GM23338 (cell line): Measurements from ENCODE around the gene WNT7A. TPM values are rescaled to one million over a fixed set of nuclear protein-coding genes. Genes with fewer than 3 reads are reported as not detected.

ENCODE experiments used
- ATAC-seq: fragments of 200-7000 bp; cut with Tn5 transposase; 3 replicates; pipeline ENCODE4 v1.9.1; 2020
- DNase-seq: peaks from one replicate; pipeline ENCODE4 v3.0.0-alpha.2; 2015; ENCODE audit warnings: low spot score
- H2AFZ ChIP-seq: fragments of 200-600 bp; sonication (generic); 2 replicates; pipeline ENCODE4 v1.8.0; 2016; ENCODE audit warnings: antibody characterized with exemption, mild to moderate bottlenecking, moderate library complexity
- H3F3A ChIP-seq: fragments of 200-600 bp; sonication (generic); replicated peaks from 2 replicates; pipeline ENCODE4 v1.8.0; 2017; ENCODE audit warnings: antibody characterized with exemption, mixed run types, low read depth
- H3K27ac ChIP-seq: fragments of 200-600 bp; sonication (generic); 2 replicates; pipeline ENCODE4 v1.6.1; 2016; ENCODE audit warnings: low read depth
- H3K27me3 ChIP-seq: fragments of 200-600 bp; sonication (generic); 2 replicates; pipeline ENCODE4 v1.8.0; 2016; ENCODE audit warnings: mild to moderate bottlenecking, mixed run types, moderate library complexity; ENCODE audit not compliant: insufficient read depth
- H3K36me3 ChIP-seq: fragments of 200-600 bp; sonication (generic); 2 replicates; pipeline ENCODE4 v1.8.0; 2016; ENCODE audit warnings: mild to moderate bottlenecking; ENCODE audit not compliant: insufficient read depth
- H3K4me1 ChIP-seq: fragments of 200-600 bp; sonication (generic); 2 replicates; pipeline ENCODE4 v1.8.0; 2016; ENCODE audit warnings: mild to moderate bottlenecking, moderate library complexity; ENCODE audit not compliant: insufficient read depth
- H3K4me2 ChIP-seq: fragments of 200-600 bp; sonication (generic); 2 replicates; pipeline ENCODE4 v1.7.1; 2017; ENCODE audit warnings: mixed run types
- H3K4me3 ChIP-seq: fragments of 200-600 bp; sonication (generic); 2 replicates; pipeline ENCODE4 v1.6.1; 2016; ENCODE audit warnings: mixed run types
- H3K79me2 ChIP-seq: fragments of 200-600 bp; sonication (generic); replicated peaks from 2 replicates; pipeline ENCODE4 v1.8.0; 2017; ENCODE audit warnings: mild to moderate bottlenecking; ENCODE audit not compliant: insufficient read depth
- H3K9me2 ChIP-seq: fragments of 200-600 bp; sonication (generic); 2 replicates; pipeline ENCODE4 v1.8.0; 2017; ENCODE audit not compliant: insufficient read depth
- H4K20me1 ChIP-seq: fragments of 200-600 bp; sonication (generic); replicated peaks from 2 replicates; pipeline ENCODE4 v1.8.0; 2017; ENCODE audit warnings: mild to moderate bottlenecking; ENCODE audit not compliant: insufficient read depth
- H3K27ac Mint-ChIP-seq: 2 replicates; pipeline ENCODE4 v1.8.0; 2020; ENCODE audit warnings: inconsistent platforms, mild to moderate bottlenecking, moderate library complexity, mixed read lengths
- H3K27me3 Mint-ChIP-seq: 3 replicates; pipeline ENCODE4 v1.8.0; 2022; ENCODE audit warnings: low read depth, mild to moderate bottlenecking, moderate library complexity, mixed read lengths, inconsistent platforms; ENCODE audit not compliant: insufficient read depth, poor library complexity
- H3K36me3 Mint-ChIP-seq: 3 replicates; pipeline ENCODE4 v1.8.0; 2021; ENCODE audit warnings: low read depth, mild to moderate bottlenecking, inconsistent platforms, moderate library complexity, mixed read lengths
- H3K4me1 Mint-ChIP-seq: 3 replicates; pipeline ENCODE4 v1.8.0; 2020; ENCODE audit warnings: mild to moderate bottlenecking, inconsistent platforms, mixed read lengths
- H3K4me3 Mint-ChIP-seq: 3 replicates; pipeline ENCODE4 v1.8.0; 2021; ENCODE audit warnings: moderate library complexity, mild to moderate bottlenecking, inconsistent platforms, mixed read lengths
- H3K9me3 Mint-ChIP-seq: 3 replicates; pipeline ENCODE4 v1.8.0; 2020; ENCODE audit warnings: moderate library complexity, mild to moderate bottlenecking, inconsistent platforms, mixed read lengths
- EZH2phosphoT487 ChIP-seq: fragments of 200-600 bp; sonication (generic); IDR thresholded peaks from one replicate; pipeline ENCODE4 v1.8.1; 2018; ENCODE audit warnings: antibody characterized with exemption; ENCODE audit not compliant: unreplicated experiment
- POLR2AphosphoS5 ChIP-seq: IDR thresholded peaks from 2 replicates; pipeline ENCODE4 v1.6.1; 2016; ENCODE audit warnings: antibody characterized with exemption, low read depth
- STAT1 ChIP-seq: IDR thresholded peaks from one replicate; pipeline ENCODE4 v1.6.1; 2016; ENCODE audit warnings: antibody characterized with exemption; ENCODE audit not compliant: unreplicated experiment
- ZNF114 ChIP-seq: fragments of 250-450 bp; sonication (Bioruptor Pico); IDR thresholded peaks from 2 replicates; pipeline ENCODE4 v1.5.0; 2020; ENCODE audit warnings: mild to moderate bottlenecking, moderate library complexity
- polyA plus RNA-seq: library from polyadenylated mRNA; unstranded; fragments of >200 nt; fragmentation: Nextera tagmentation; extraction: Ambion mirVana; gene quantifications from 2 replicates; pipeline ENCODE4 v1.2.1, GENCODE V29; 2016
- total RNA-seq: library from RNA; depleted of rRNA; stranded (reverse); fragments of >200 nt; shearing (Covaris generic); gene quantifications from 2 replicates; pipeline ENCODE4 v1.2.3, GENCODE V29; 2014
- TF ChIP-seq, protein P1 (sequence below): fragments of 250-450 bp; sonication (Bioruptor Pico); IDR thresholded peaks from 2 replicates; pipeline ENCODE4 v1.5.0; 2020; ENCODE audit warnings: mild to moderate bottlenecking, moderate library complexity

Gene WNT7A
- total and polyA plus RNA-seq, 2 experiments from 2014 or later, result not detected

DNA sequence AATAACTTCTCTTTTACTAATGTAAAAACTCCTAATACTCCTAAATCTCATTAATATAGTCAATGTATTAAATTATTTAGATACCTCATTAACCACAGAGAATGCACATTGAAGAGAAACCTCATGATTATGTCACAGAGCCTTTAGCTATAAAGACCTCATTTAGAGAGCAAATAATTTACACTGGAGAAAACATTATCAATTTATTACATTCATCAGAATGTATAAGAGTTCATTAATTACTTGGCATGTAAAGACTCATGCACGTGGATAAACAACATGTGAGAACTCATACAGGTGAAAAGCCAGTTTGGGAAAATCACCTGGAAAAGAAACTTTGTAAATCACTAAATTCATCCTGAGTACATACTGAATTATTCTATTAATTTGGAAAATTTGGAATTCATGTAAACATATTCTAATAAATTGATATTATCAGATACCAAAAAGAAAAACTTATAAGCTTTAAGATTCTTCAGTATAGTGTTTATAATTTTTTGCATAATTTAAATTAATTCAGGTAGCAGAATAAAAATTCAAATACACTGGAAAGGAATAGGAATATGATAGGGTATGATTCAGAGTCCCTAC, 22.9 kb upstream of the WNT7A start (continued):
- TF ChIP-seq, protein P1, sequence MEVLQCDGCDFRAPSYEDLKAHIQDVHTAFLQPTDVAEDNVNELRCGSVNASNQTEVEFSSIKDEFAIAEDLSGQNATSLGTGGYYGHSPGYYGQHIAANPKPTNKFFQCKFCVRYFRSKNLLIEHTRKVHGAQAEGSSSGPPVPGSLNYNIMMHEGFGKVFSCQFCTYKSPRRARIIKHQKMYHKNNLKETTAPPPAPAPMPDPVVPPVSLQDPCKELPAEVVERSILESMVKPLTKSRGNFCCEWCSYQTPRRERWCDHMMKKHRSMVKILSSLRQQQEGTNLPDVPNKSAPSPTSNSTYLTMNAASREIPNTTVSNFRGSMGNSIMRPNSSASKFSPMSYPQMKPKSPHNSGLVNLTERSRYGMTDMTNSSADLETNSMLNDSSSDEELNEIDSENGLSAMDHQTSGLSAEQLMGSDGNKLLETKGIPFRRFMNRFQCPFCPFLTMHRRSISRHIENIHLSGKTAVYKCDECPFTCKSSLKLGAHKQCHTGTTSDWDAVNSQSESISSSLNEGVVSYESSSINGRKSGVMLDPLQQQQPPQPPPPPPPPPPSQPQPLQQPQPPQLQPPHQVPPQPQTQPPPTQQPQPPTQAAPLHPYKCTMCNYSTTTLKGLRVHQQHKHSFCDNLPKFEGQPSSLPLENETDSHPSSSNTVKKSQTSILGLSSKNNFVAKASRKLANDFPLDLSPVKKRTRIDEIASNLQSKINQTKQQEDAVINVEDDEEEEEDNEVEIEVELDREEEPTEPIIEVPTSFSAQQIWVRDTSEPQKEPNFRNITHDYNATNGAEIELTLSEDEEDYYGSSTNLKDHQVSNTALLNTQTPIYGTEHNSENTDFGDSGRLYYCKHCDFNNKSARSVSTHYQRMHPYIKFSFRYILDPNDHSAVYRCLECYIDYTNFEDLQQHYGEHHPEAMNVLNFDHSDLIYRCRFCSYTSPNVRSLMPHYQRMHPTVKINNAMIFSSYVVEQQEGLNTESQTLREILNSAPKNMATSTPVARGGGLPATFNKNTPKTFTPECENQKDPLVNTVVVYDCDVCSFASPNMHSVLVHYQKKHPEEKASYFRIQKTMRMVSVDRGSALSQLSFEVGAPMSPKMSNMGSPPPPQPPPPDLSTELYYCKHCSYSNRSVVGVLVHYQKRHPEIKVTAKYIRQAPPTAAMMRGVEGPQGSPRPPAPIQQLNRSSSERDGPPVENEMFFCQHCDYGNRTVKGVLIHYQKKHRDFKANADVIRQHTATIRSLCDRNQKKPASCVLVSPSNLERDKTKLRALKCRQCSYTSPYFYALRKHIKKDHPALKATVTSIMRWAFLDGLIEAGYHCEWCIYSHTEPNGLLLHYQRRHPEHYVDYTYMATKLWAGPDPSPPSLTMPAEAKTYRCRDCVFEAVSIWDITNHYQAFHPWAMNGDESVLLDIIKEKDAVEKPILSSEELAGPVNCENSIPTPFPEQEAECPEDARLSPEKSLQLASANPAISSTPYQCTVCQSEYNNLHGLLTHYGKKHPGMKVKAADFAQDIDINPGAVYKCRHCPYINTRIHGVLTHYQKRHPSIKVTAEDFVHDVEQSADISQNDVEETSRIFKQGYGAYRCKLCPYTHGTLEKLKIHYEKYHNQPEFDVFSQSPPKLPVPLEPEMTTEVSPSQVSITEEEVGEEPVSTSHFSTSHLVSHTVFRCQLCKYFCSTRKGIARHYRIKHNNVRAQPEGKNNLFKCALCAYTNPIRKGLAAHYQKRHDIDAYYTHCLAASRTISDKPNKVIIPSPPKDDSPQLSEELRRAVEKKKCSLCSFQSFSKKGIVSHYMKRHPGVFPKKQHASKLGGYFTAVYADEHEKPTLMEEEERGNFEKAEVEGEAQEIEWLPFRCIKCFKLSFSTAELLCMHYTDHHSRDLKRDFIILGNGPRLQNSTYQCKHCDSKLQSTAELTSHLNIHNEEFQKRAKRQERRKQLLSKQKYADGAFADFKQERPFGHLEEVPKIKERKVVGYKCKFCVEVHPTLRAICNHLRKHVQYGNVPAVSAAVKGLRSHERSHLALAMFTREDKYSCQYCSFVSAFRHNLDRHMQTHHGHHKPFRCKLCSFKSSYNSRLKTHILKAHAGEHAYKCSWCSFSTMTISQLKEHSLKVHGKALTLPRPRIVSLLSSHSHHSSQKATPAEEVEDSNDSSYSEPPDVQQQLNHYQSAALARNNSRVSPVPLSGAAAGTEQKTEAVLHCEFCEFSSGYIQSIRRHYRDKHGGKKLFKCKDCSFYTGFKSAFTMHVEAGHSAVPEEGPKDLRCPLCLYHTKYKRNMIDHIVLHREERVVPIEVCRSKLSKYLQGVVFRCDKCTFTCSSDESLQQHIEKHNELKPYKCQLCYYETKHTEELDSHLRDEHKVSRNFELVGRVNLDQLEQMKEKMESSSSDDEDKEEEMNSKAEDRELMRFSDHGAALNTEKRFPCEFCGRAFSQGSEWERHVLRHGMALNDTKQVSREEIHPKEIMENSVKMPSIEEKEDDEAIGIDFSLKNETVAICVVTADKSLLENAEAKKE (CRISPR knock-in tag), result no peak
- no peak for TF ChIP-seq POLR2AphosphoS5
- TF ChIP-seq EZH2phosphoT487, result no peak

DNA sequence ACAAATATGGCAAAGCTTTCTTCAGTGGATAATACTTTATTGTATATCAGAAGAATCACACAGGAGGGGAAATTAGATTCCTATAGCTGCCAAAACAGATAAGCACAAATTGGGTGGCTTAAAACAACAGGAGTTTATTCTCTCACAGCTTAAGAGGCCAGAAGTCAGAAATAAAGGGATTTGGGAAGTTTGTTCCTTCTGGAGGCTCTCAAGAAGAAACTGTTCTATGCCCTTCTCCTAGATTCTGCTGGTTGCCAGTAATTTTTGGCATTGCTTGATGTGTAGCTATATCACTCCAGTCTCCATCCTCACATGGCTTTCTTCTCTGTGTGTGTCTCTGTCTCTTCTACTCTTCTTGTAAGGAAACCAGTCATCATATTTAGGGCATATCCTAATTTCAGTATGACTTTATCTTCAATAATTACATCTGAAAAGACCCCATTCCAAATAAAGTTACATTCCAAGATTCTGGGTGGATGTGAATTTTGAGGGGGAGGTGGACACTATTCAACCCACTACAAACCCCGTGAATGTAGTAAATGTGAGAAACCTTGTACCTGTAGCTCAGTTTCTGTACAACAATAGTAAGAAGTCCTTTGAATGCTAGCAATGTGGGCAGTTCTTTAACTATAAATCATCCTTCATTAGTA, 22.2 kb upstream of the WNT7A start:
- Mint-ChIP-seq H3K4me1 (no peaks in the 10 kb centered on the region; the same call in 2 of the 3 replicates), H3K27ac (no peak overlapping the region), H3K9me3 (peaks cover 81% of the 10 kb centered on the region), H3K36me3 (peaks cover 10% of the 10 kb centered on the region; the same call in 2 of the 3 replicates), H3K27me3 (peaks cover 9% of the 10 kb centered on the region), H3K4me3 (no peak overlapping the region)
- no peaks in the 10 kb centered on the region for H4K20me1 ChIP-seq
- no peaks in the 10 kb centered on the region for H3K9me2 ChIP-seq
- H3K4me3 ChIP-seq, result no peak overlapping the region
- no peak overlapping the region for H2AFZ ChIP-seq
- ATAC-seq (no peak), DNase-seq (no peak)
- no peak overlapping the region for H3K27ac ChIP-seq
- peaks cover 9% of the 10 kb centered on the region; the same call in 1 of the 2 replicates for H3K36me3 ChIP-seq
- no peak overlapping the region for H3K4me2 ChIP-seq
- TF ChIP-seq STAT1 (no peak), EZH2phosphoT487 (no peak), ZNF114 (no peak)
- no peaks in the 10 kb centered on the region for H3K4me1 ChIP-seq
- H3F3A ChIP-seq, result no peaks in the 10 kb centered on the region
- no peaks in the 10 kb centered on the region for H3K27me3 ChIP-seq
- no peaks in the 10 kb centered on the region for H3K79me2 ChIP-seq
